ENCODE measurements around the gene NCAPG. TPM values are rescaled to one million over a fixed set of nuclear protein-coding genes. Genes with fewer than 3 reads are reported as not detected.

NCAPG gene
- total and polyA plus RNA-seq, 7 donors = 0.13 to 0.44 (median 0.30) TPM

DNA sequence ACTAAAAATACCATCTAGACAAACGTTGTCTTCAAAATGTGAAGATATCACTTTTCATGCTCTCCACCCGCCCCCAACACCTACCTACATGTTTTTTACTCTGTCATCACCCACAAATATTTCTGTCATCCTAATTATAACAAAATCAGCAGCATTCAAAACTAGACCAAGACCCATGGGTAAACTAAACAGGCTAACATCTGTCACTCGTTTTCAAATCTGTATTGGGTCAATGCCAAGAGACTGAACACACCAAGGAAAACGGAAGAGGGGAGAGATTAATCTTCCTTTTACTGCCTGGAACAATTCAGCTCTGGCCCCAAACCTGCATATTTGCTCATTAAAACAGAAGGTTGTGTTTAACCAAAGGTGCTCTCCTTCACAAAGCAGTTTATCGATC lies 46.8 kb upstream of the NCAPG start:
- TF ChIP-seq, protein P1, sequence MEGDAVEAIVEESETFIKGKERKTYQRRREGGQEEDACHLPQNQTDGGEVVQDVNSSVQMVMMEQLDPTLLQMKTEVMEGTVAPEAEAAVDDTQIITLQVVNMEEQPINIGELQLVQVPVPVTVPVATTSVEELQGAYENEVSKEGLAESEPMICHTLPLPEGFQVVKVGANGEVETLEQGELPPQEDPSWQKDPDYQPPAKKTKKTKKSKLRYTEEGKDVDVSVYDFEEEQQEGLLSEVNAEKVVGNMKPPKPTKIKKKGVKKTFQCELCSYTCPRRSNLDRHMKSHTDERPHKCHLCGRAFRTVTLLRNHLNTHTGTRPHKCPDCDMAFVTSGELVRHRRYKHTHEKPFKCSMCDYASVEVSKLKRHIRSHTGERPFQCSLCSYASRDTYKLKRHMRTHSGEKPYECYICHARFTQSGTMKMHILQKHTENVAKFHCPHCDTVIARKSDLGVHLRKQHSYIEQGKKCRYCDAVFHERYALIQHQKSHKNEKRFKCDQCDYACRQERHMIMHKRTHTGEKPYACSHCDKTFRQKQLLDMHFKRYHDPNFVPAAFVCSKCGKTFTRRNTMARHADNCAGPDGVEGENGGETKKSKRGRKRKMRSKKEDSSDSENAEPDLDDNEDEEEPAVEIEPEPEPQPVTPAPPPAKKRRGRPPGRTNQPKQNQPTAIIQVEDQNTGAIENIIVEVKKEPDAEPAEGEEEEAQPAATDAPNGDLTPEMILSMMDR (IDR thresholded peaks at IDR 0.05) = no peak
- peaks cover 0 to 2% (median 0%) of the 10 kb centered on the region in 3 donors for H3K27me3 ChIP-seq (ENCODE audit: insufficient read depth in 3 of 3, low read length in 2 of 3)
- no peak overlapping the region for H3K4me3 ChIP-seq
- peaks cover 4% of the 10 kb centered on the region for H3K9me3 ChIP-seq
- H3K4me1 ChIP-seq = peaks cover 9% of the 10 kb centered on the region
- H3K27ac ChIP-seq = peak overlapping the region; percentile 51
- H3K36me3 ChIP-seq (ENCODE audit: insufficient read depth in 1 of 2, low read depth in 1 of 2) = no peaks in the 10 kb centered on the region
- intact Hi-C loops (cut with DNase I) = no loop called here
- 24 to 28% (median 26%) methylated on average over 5 of the region's 5 CpGs for WGBS, 3 donors
- DNase-seq (no peak), ATAC-seq (no peak)

DNA sequence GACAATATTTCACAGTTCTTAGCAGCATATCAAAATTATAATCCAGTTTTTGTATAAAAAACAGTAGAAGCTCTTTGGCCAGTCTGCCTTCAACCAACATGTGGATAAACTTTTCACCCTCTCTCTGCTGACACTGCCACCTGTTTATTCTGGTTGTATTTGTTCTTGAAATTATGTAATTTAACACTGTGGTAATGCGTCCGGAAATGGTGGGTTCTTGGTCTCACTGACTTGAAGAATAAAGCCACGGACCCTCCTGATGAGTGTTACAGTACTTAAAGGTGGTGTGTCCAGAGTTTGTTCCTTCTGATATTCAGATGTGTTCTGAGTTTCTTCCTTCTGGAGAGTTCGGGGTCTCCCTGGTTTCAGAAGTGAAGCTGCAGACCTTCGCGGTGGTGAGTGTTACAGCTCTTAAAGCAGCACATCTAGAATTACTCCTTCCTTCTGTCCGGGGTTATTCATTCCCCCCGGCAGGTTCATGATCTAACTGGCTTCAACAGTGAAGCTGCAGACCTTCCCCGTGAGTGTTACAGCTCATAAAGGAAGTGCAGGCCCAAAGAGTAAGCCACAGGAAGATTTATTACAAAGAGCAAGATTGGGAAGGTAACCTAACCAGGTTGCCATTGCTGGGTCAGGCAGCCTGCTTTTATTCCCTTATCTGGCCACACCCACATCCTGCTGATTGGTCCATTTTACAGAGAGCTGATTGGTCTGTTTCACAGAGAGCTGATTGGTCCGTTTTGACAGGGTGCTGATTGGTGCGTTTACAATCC lies 45.1 kb upstream of the NCAPG start:
- intact Hi-C loops (cut with DNase I) = no loop called here
- Histone ChIP-seq H3K27me3 (ENCODE audit: insufficient read depth in 3 of 3, low read length in 2 of 3) (peaks cover 0 to 2% (median 0%) of the 10 kb centered on the region in 3 donors), H3K36me3 (ENCODE audit: insufficient read depth in 1 of 2, low read depth in 1 of 2) (no peaks in the 10 kb centered on the region), H3K27ac (no peak overlapping the region), H3K4me1 (peaks cover 21% of the 10 kb centered on the region), H3K4me3 (no peak overlapping the region), H3K9me3 (peaks cover 4% of the 10 kb centered on the region)
- 58 to 68% (median 67%) methylated on average over 11 of the region's 11 CpGs for WGBS, 3 donors
- TF ChIP-seq, protein P1 (IDR thresholded peaks at IDR 0.05) = no peak
- DNase-seq (no peak), ATAC-seq (no peak)

DNA sequence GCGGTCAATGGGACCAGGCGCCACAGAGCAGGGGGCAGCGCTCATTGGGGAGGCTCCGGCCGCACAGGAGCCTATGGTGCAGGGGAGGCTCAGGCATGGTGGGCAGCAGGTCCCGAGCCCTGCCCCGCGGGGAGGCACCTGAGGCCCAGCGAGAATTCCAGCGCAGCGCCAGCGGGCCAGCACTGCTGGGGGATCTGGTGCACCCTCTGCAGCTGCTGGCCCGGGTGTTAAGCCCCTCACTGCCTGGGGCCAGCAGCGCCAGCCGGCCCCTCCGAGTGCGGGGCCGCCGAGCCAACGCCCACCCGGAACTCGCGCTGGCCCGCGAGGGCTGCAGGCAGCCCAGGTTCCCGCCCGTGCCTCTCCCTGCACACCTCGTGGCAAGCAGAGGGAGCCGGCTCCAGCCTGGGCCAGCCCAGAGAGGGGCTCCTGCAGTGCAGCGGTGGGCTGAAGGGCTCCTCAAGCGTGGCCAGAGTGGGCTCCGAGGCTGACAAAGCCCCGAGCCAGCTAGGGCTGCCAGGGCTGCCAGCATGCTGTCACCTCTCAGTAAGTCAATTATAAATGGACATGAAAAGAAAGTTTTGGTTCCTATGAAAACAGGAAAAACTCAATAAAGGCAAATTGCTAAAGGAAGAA lies 43.8 kb upstream of the NCAPG start:
- DNase-seq (no peak), ATAC-seq (no peak)
- TF ChIP-seq, protein P1 (IDR thresholded peaks at IDR 0.05) = no peak
- peaks cover 0 to 2% (median 0%) of the 10 kb centered on the region in 3 donors for H3K27me3 ChIP-seq (ENCODE audit: insufficient read depth in 3 of 3, low read length in 2 of 3)
- WGBS, 3 donors = 91 to 97% (median 95%) methylated on average over 26 to 33 of the region's 33 CpGs
- H3K36me3 ChIP-seq (ENCODE audit: insufficient read depth in 1 of 2, low read depth in 1 of 2) = no peaks in the 10 kb centered on the region
- peaks cover 4% of the 10 kb centered on the region for H3K9me3 ChIP-seq
- H3K4me1 ChIP-seq = peaks cover 30% of the 10 kb centered on the region
- intact Hi-C loops (cut with DNase I) = no loop called here
- H3K27ac ChIP-seq = no peak overlapping the region
- no peak overlapping the region for H3K4me3 ChIP-seq

DNA sequence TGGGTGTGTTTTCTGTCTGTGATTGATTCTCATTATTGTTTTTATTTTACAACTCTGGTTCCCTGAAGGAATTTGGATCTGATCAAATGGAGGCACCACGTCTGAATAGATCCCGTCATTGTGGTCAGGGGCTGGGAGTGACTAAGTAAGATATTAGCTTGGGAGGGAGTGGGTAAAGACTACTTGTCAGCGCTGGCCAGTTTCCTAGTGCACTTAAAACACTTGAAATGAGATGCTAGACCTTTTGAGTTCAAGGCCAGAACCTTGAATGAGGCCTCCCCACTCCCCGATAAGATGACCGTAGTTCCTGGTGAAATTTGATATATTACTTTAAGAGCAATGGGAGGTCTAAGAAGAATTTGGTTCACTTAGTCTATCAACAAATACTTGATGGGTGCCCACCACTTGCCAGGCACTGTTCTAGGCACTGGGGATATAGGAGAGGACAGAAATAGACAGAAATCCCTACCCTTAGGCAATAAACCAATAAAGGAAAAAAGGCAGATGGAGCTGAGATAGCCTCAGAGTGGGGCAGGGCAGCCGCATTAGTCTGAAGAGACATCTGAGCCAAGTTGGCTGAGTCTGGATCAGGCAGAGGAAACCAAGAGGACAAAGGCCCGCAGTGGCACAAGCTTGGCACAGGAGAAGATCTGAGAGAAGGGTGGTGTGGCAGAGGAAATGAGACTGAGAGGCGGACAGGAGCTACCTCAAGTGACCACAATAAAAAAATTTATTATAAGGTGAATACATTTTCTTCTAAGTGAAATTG lies 41.2 kb upstream of the NCAPG start:
- no peak overlapping the region for H3K4me3 ChIP-seq
- ATAC-seq = peak; percentile 24 to 73 (median 72)
- peaks cover 4% of the 10 kb centered on the region for H3K9me3 ChIP-seq
- 39 to 44% (median 42%) methylated on average over 8 of the region's 8 CpGs for WGBS, 3 donors
- intact Hi-C loops (cut with DNase I) = no loop called here
- H3K27me3 ChIP-seq (ENCODE audit: insufficient read depth in 3 of 3, low read length in 2 of 3) = peaks cover 0 to 2% (median 0%) of the 10 kb centered on the region in 3 donors
- peaks cover 22% of the 10 kb centered on the region for H3K4me1 ChIP-seq
- no peak for DNase-seq
- H3K36me3 ChIP-seq (ENCODE audit: insufficient read depth in 1 of 2, low read depth in 1 of 2) = no peaks in the 10 kb centered on the region
- TF ChIP-seq, protein P1 (IDR thresholded peaks at IDR 0.05) = no peak
- peak overlapping the region; percentile 72 for H3K27ac ChIP-seq
